LNCaP clone FGC (cell line): ENCODE results near the gene ACOT7.

ENCODE experiments used
- DNase-seq: peaks from one replicate; pipeline ENCODE4 v3.0.0-alpha.2; 2011; ENCODE audit warnings: low read depth
- H3K4me3 ChIP-seq: 2 replicates; pipeline ENCODE4 v1.5.1; 2011; ENCODE audit warnings: mild to moderate bottlenecking, low read depth, low read length, control low read depth
- TF ChIP-seq, protein P1 (sequence below): IDR thresholded peaks from 2 replicates; pipeline ENCODE4 v1.5.1; 2012; ENCODE audit warnings: mild to moderate bottlenecking; ENCODE audit not compliant: control insufficient read depth, insufficient read depth; ENCODE audit errors: extremely low read depth

Gene ACOT7

DNA sequence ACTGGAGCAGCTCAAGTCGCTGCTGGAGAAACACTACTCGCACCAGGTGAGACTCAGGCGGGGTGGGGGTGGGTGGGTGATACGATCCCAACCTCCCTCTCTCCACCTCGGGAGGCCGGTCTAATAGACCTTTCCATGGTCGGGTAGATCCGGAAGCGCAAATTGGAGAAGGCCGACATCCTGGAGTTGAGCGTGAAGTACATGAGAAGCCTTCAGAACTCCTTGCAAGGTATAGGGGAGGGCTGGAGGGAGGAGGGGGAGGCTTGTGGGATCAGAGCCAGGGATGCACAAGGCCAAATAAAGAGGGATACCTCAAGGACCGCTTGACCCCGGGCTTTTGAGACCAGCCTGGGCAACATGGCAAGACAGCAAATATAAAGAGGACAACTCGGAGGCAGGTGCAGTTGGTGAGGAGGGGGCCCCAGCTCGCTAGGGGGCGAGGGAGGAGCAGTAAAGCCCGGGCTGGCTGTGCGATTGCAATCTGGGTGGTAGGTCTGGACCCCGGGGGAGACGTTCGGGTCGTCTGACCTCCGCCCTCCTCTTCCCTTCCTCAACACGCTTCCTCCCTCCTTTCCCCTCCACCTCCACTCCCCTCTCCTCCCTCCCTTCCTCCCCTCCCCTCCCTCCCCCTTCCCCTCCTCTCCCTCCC lies 149.0 kb downstream of the ACOT7 start:
- H3K4me3 ChIP-seq, result no peak overlapping the region
- DNase-seq, result no peak
- TF ChIP-seq, protein P1, sequence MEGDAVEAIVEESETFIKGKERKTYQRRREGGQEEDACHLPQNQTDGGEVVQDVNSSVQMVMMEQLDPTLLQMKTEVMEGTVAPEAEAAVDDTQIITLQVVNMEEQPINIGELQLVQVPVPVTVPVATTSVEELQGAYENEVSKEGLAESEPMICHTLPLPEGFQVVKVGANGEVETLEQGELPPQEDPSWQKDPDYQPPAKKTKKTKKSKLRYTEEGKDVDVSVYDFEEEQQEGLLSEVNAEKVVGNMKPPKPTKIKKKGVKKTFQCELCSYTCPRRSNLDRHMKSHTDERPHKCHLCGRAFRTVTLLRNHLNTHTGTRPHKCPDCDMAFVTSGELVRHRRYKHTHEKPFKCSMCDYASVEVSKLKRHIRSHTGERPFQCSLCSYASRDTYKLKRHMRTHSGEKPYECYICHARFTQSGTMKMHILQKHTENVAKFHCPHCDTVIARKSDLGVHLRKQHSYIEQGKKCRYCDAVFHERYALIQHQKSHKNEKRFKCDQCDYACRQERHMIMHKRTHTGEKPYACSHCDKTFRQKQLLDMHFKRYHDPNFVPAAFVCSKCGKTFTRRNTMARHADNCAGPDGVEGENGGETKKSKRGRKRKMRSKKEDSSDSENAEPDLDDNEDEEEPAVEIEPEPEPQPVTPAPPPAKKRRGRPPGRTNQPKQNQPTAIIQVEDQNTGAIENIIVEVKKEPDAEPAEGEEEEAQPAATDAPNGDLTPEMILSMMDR, result no peak

- H3K4me3 ChIP-seq, result no peak within 1 kb of the TSS
- TF ChIP-seq, protein P1, result no peak
- no peak for DNase-seq
Measured at GRCh38 chr1:6243993-6244392, 149.6 kb downstream of the ACOT7 start, which contains the start of gene HES3. HES3 (plus strand) TSS chr1:6244179; CDS start chr1:6244366, 187 bp downstream.

- TF ChIP-seq, protein P1, result no peak
- no peak overlapping the region for H3K4me3 ChIP-seq
- DNase-seq, result no peak
Measured at GRCh38 chr1:6243053-6243834, 150.3 kb downstream of the ACOT7 start.

DNA sequence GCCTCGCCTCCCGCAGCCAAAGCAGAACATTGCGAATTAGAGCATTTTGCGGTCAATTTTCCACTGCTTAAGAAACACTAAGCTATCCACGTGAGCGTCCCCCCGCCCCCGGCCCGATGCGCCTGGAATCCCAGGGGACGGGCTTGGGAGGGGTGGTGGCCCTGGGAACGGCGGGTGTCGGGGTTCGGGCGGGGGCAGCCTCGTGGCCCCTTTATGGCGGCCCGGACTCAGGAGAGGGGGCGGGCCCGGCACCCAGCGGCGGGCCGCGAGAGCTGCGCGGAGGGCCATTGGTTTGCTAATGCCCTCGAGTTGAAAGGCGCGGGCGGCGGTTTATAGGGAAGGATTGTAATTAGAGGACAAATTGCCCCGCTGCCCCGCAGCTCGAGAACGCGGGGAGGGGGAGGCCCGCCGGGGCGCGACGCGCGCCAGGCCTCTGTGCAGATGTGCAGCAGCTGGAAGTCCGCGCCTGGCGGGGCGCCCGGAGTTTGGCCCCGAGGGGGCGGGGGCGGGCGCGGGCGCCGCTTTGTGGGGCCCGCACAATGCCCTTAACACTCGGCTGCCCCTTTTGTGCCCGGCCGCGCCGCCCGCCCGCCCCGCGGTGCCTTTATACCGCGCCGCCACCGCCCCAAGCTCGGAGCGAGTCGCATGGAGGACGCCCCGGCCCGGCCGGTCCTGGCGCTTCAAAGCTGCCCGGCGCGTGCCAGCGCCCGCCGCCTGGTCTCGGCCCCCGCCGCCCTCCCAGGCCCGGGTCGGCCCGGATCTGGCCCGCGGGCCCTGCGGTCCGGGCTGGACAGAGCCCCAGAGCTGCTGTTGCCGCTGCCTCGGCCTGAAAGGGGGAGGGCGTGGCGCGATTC lies 151.5 kb downstream of the ACOT7 start:
- H3K4me3 ChIP-seq, result no peak overlapping the region
- TF ChIP-seq, protein P1, result no peak
- no peak for DNase-seq

DNA sequence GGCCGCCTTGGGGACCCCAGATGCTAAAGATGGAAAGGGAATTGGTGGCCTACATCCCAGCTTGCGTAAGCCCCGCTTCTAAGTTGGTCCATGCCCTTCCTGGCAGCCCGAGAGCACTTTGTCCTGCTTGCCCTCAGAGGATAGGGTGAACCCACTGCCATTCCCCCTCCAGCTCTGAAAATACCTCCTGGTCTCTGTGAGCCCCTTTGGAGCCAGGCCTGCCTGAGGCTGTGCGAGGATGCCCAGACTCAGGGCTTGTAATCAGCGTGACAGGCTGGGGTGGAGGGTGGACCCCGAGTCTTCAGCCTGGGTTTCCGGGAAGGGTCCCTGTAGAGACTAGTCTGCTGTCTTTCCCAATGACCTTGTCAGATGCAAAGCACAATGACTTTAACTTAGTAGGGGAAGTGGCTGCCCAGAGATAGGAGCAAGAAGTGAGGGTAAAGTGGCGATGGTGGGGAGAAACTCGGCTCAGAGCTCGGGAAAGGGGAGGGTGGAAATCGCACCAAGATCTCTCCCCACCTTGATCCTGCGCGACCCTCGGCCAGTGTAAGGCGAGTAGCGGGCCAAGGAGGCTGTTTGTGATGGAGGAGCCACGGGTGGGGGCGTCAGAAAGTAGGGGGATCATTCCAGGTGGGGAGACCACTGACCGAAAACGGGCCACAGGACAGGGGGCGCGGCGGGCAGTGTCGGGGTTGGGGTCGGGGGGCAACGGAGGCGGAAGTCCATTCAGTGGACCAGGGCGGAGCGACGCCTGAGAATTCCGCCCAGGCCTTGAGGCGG lies 152.3 kb downstream of the ACOT7 start:
- no peak overlapping the region for H3K4me3 ChIP-seq
- TF ChIP-seq, protein P1, result no peak
- DNase-seq, result no peak
